Caco-2 (cell line): ENCODE measurements around the gene GRID1. TPM values are rescaled to one million over a fixed set of nuclear protein-coding genes. Genes with fewer than 3 reads are reported as not detected.

ENCODE experiments used
- BruUV-seq: library from RNA; stranded (reverse); fragments of 400-500 nt; replicated peaks from 2 replicates; lab custom pipeline; 2021; lab: Mats Ljungman, UMichigan
- CTCF ChIA-PET: fragments of 300-600 bp; sonication (Branson Sonifier 250); formaldehyde crosslinking; loops from one replicate; lab custom pipeline; 2022; ENCODE audit warnings: antibody characterized with exemption; lab: Charles Lee
- POLR2A ChIA-PET: fragments of 300-600 bp; sonication (Branson Sonifier 250); formaldehyde crosslinking; loops from one replicate; lab custom pipeline; 2022; ENCODE audit warnings: antibody characterized with exemption; lab: Charles Lee
- DNase-seq, 2 experiments: peaks; one replicate each; pipeline versions ENCODE4 v3.0.0 to v3.0.0-alpha.2; 2020 to 2022
- H3K27me3 ChIP-seq: replicated peaks from 2 replicates; pipeline ENCODE4 v1.6.0; 2011; ENCODE audit warnings: low read length; ENCODE audit not compliant: control insufficient read depth, insufficient read depth
- H3K36me3 ChIP-seq: 2 replicates; pipeline ENCODE4 v1.5.1; 2011; ENCODE audit warnings: low read length; ENCODE audit not compliant: control insufficient read depth, insufficient read depth
- H3K4me1 ChIP-seq: fragments of 250-450 bp; sonication (Bioruptor Pico); 2 replicates; pipeline ENCODE4 v1.5.1; 2020; ENCODE audit warnings: mild to moderate bottlenecking
- H3K4me3 ChIP-seq: 2 replicates; pipeline ENCODE4 v1.5.1; 2011; ENCODE audit warnings: low read depth, mild to moderate bottlenecking, control low read depth, low read length
- H3K9me3 ChIP-seq: fragments of 250-450 bp; sonication (Bioruptor Pico); 2 replicates; pipeline ENCODE4 v1.5.1; 2020; ENCODE audit warnings: mild to moderate bottlenecking, moderate library complexity
- H3K27ac Mint-ChIP-seq: one replicate; pipeline ENCODE4 v1.8.0; 2022; ENCODE audit warnings: mixed read lengths; ENCODE audit not compliant: unreplicated experiment
- H3K27me3 Mint-ChIP-seq: one replicate; pipeline ENCODE4 v1.8.0; 2022; ENCODE audit warnings: mixed read lengths; ENCODE audit not compliant: insufficient read depth, unreplicated experiment
- H3K36me3 Mint-ChIP-seq: one replicate; pipeline ENCODE4 v1.8.0; 2022; ENCODE audit warnings: mild to moderate bottlenecking, mixed read lengths; ENCODE audit not compliant: insufficient read depth, unreplicated experiment
- H3K4me1 Mint-ChIP-seq: one replicate; pipeline ENCODE4 v1.8.0; 2022; ENCODE audit warnings: low read depth, mixed read lengths; ENCODE audit not compliant: unreplicated experiment
- H3K4me3 Mint-ChIP-seq: one replicate; pipeline ENCODE4 v1.8.0; 2022; ENCODE audit warnings: mild to moderate bottlenecking, moderate library complexity, mixed read lengths; ENCODE audit not compliant: unreplicated experiment
- H3K9me3 Mint-ChIP-seq: one replicate; pipeline ENCODE4 v1.8.0; 2022; ENCODE audit warnings: mixed read lengths; ENCODE audit not compliant: unreplicated experiment
- CTCF ChIP-seq, 2 experiments: fragments of 200-600 bp in 1 of 2; IDR thresholded peaks; 1 replicate in 1 of 2; 2 replicates in 1 of 2; pipeline versions ENCODE4 v1.5.1 to v1.8.0; 2011 to 2022; ENCODE audit warnings: antibody characterized with exemption in 1 of 2, control low read depth in 1 of 2, inconsistent platforms in 1 of 2, low read depth in 1 of 2, low read length in 1 of 2, mild to moderate bottlenecking in 1 of 2, moderate library complexity in 1 of 2; ENCODE audit not compliant: insufficient read depth in 1 of 2, severe bottlenecking in 1 of 2, unreplicated experiment in 1 of 2
- intact Hi-C: fragments of 100-400 bp; cut with micrococcal nuclease; formaldehyde crosslinking; loops from one replicate; pipeline ENCODE4 v1.10.0; 2022; ENCODE audit not compliant: unreplicated experiment
- total RNA-seq: library from RNA; stranded (reverse); gene quantifications from 2 replicates; pipeline ENCODE4 v1.2.3, GENCODE V29; 2022

The GRID1 gene
- total RNA-seq, 1 experiment from 2014 or later: 8.0 TPM

GRCh38 chr10:85977642-85978041 lies 389.0 kb downstream of the GRID1 start:
- H3K4me1 Mint-ChIP-seq: no peaks in the 10 kb centered on the region
- no peak overlapping the region for H3K27ac Mint-ChIP-seq
- ChIA-PET CTCF (no interaction called here), POLR2A (no interaction called here)
- no peak for TF ChIP-seq CTCF (IDR thresholded peaks at IDR 0.05; ENCODE audit: insufficient read depth in 1 of 2, low read depth in 1 of 2, low read length in 1 of 2, severe bottlenecking in 1 of 2, unreplicated experiment in 1 of 2)
- no TSS peak for BruUV-seq
- Histone ChIP-seq H3K9me3 (no peaks in the 10 kb centered on the region), H3K27me3 (no peaks in the 10 kb centered on the region; the same call in 1 of the 2 replicates), H3K4me1 (no peaks in the 10 kb centered on the region), H3K4me3 (no peak overlapping the region), H3K36me3 (no peaks in the 10 kb centered on the region)
- no peaks in the 10 kb centered on the region for H3K36me3 Mint-ChIP-seq
- intact Hi-C loops: no loop called here
- no peaks in the 10 kb centered on the region for H3K9me3 Mint-ChIP-seq
- H3K4me3 Mint-ChIP-seq: no peak overlapping the region
- DNase-seq: no peak
- H3K27me3 Mint-ChIP-seq: peaks cover 7% of the 10 kb centered on the region

- Histone ChIP-seq H3K9me3 (no peaks in the 10 kb centered on the region), H3K36me3 (no peaks in the 10 kb centered on the region), H3K27me3 (no peaks in the 10 kb centered on the region; the same call in 1 of the 2 replicates), H3K4me3 (no peak overlapping the region), H3K4me1 (no peaks in the 10 kb centered on the region)
- intact Hi-C loops: no loop called here
- no TSS peak for BruUV-seq
- Mint-ChIP-seq H3K27me3 (peaks cover 7% of the 10 kb centered on the region), H3K4me1 (no peaks in the 10 kb centered on the region), H3K9me3 (no peaks in the 10 kb centered on the region), H3K4me3 (no peak overlapping the region), H3K36me3 (no peaks in the 10 kb centered on the region), H3K27ac (no peak overlapping the region)
- ChIA-PET POLR2A (no interaction called here), CTCF (no interaction called here)
- TF ChIP-seq CTCF (IDR thresholded peaks at IDR 0.05; ENCODE audit: insufficient read depth in 1 of 2, low read depth in 1 of 2, low read length in 1 of 2, severe bottlenecking in 1 of 2, unreplicated experiment in 1 of 2): no peak
- DNase-seq: no peak
Observed at GRCh38 chr10:85976267-85976793, 390.3 kb downstream of the GRID1 start.

DNA sequence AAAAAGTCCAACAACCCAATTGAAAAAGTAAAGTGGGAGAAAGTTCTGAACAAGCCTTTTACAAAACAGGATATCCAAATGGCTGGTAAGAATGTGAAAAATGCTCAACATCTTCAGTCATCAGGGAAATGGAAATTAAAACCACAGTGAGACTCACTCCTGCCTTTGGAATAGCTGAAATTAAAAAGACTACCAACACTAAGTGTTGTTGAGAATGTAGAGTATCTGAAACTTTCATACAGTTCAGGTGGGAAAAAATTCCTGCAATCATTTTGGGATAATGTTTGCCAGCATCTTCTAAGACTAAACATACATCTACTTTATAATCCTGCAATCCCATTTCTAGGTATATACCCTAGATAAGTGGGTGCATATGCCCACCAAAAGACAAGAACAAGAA lies 395.1 kb downstream of the GRID1 start:
- no peak for TF ChIP-seq CTCF (IDR thresholded peaks at IDR 0.05; ENCODE audit: insufficient read depth in 1 of 2, low read depth in 1 of 2, low read length in 1 of 2, severe bottlenecking in 1 of 2, unreplicated experiment in 1 of 2)
- no TSS peak for BruUV-seq
- H3K27me3 ChIP-seq: no peaks in the 10 kb centered on the region
- H3K4me1 ChIP-seq: no peaks in the 10 kb centered on the region
- Mint-ChIP-seq H3K4me3 (no peak overlapping the region), H3K27ac (no peak overlapping the region), H3K9me3 (no peaks in the 10 kb centered on the region), H3K36me3 (no peaks in the 10 kb centered on the region), H3K4me1 (no peaks in the 10 kb centered on the region), H3K27me3 (peaks cover 13% of the 10 kb centered on the region)
- no peaks in the 10 kb centered on the region; the same call in 1 of the 2 replicates for H3K9me3 ChIP-seq
- ChIA-PET CTCF (no interaction called here), POLR2A (no interaction called here)
- no peak overlapping the region for H3K4me3 ChIP-seq
- intact Hi-C loops: no loop called here
- no peak for DNase-seq
- no peaks in the 10 kb centered on the region for H3K36me3 ChIP-seq
